ENCODE measurements around the gene CILP. TPM values are rescaled to one million over a fixed set of nuclear protein-coding genes. Genes with fewer than 3 reads are reported as not detected.

Gene CILP
- total and polyA plus RNA-seq, 3 donors from 2014 or later: 8.0 to 48.6 (median 27.1) TPM

DNA sequence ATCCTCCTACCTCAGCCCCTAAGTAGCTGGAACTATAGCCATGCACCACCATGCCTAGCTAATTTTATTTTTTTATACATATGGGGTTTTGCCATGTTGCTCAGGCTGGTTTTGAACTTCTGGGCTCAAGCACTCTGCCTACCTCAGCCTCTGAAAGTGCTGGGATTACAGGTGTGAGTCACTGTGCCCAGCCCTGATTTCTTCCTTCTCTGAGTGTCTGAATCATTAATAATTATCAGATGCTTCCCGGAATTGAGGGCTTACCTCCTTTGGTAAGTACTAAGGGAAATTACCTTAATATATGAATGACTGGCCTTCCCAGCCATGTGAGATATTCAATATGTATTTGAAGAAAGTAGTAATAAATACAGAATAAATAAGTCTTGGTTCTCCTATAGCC, 33.4 kb downstream of the CILP start:
- intact Hi-C loops (cut with DNase I; ENCODE audit: low total_unique reads): no loop called here
- Histone ChIP-seq H3K4me3 (no peak overlapping the region), H3K4me1 (peaks cover 6% of the 10 kb centered on the region), H3K27me3 (no peaks in the 10 kb centered on the region), H3K36me3 (ENCODE audit: low read depth, missing control alignments) (no peaks in the 10 kb centered on the region), H3K9me3 (no peaks in the 10 kb centered on the region), H3K27ac (no peak overlapping the region)
- no peak for DNase-seq
- TF ChIP-seq POLR2A (IDR thresholded peaks at IDR 0.05): no peak
- TF ChIP-seq, protein P1, sequence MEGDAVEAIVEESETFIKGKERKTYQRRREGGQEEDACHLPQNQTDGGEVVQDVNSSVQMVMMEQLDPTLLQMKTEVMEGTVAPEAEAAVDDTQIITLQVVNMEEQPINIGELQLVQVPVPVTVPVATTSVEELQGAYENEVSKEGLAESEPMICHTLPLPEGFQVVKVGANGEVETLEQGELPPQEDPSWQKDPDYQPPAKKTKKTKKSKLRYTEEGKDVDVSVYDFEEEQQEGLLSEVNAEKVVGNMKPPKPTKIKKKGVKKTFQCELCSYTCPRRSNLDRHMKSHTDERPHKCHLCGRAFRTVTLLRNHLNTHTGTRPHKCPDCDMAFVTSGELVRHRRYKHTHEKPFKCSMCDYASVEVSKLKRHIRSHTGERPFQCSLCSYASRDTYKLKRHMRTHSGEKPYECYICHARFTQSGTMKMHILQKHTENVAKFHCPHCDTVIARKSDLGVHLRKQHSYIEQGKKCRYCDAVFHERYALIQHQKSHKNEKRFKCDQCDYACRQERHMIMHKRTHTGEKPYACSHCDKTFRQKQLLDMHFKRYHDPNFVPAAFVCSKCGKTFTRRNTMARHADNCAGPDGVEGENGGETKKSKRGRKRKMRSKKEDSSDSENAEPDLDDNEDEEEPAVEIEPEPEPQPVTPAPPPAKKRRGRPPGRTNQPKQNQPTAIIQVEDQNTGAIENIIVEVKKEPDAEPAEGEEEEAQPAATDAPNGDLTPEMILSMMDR (IDR thresholded peaks at IDR 0.05): no peak
- WGBS, 2 donors: 79 to 81% methylated on average over 1 of the region's 1 CpG

DNA sequence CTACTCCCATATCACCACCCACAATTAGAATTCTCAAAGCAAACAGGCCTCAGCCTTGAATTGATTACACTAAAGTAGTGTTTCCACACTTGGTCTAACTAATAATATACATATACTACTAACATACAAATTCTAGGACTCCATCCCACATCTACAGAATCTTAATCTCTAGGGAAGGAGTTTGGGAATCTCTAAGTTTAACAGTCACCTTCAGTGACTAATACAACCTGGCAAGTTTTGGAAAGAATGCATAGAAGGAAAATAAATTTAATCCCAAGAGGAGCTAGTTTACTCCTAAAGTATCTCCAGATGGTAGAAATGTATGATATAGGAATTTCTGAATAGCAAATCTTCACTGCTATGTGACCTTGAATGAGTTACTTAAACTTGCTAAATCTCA, 35.2 kb downstream of the CILP start:
- H3K27me3 ChIP-seq: no peaks in the 10 kb centered on the region
- H3K27ac ChIP-seq: no peak overlapping the region
- H3K4me3 ChIP-seq: no peak overlapping the region
- no peaks in the 10 kb centered on the region for H3K9me3 ChIP-seq
- no peaks in the 10 kb centered on the region for H3K4me1 ChIP-seq
- intact Hi-C loops (cut with DNase I; ENCODE audit: low total_unique reads): no loop called here
- no peaks in the 10 kb centered on the region for H3K36me3 ChIP-seq (ENCODE audit: low read depth, missing control alignments)
- TF ChIP-seq, protein P1 (IDR thresholded peaks at IDR 0.05): no peak
- no peak for TF ChIP-seq POLR2A (IDR thresholded peaks at IDR 0.05)
- no peak for DNase-seq

DNA sequence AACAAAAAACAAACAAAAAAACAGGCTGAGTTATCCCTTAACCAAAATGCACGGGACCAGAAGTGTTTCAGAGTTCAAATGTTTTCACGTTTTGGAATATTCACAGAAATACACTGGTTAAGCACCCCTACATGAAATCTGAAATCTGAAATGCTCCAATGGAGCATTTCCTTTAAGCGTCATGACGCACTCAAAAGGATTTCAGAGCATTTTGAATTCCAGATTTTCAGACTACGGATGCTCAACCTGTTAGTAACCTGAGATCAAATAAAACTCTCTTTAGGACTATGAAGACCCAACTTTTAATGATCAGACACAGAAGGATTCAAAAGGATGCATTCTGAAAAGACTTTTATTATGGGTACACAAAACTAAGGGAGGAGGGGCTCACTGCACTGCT, 35.8 kb downstream of the CILP start:
- H3K27me3 ChIP-seq: no peaks in the 10 kb centered on the region
- H3K27ac ChIP-seq: no peak overlapping the region
- intact Hi-C loops (cut with DNase I; ENCODE audit: low total_unique reads): no loop called here
- H3K4me1 ChIP-seq: no peaks in the 10 kb centered on the region
- H3K4me3 ChIP-seq: no peak overlapping the region
- WGBS, 2 donors: 86 to 87% methylated on average over 5 of the region's 5 CpGs
- H3K36me3 ChIP-seq (ENCODE audit: low read depth, missing control alignments): no peaks in the 10 kb centered on the region
- TF ChIP-seq POLR2A (IDR thresholded peaks at IDR 0.05): no peak
- TF ChIP-seq, protein P1 (IDR thresholded peaks at IDR 0.05): no peak
- DNase-seq: no peak
- no peaks in the 10 kb centered on the region for H3K9me3 ChIP-seq

DNA sequence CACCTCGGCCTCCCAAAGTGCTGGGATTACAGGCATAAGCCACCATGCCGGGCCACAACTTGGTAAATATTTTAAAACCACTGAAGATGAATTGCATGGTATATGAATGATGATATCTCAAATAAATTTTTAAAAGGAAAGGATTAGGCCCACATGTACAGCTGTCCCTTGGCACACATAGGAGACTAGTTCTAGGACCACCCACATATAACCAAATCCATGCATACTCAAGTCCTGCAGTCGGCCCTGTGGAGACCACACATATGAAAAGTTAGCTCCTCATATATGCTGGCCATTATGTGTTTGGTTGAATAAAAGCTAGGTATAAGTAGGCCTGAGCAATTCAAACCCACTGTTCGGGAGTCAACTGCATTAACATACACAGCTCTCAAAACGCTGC, 36.8 kb downstream of the CILP start:
- 89 to 90% methylated on average over 5 of the region's 5 CpGs for WGBS, 2 donors
- no peaks in the 10 kb centered on the region for H3K4me1 ChIP-seq
- no peak overlapping the region for H3K4me3 ChIP-seq
- H3K9me3 ChIP-seq: no peaks in the 10 kb centered on the region
- no peaks in the 10 kb centered on the region for H3K27me3 ChIP-seq
- intact Hi-C loops (cut with DNase I; ENCODE audit: low total_unique reads): no loop called here
- no peaks in the 10 kb centered on the region for H3K36me3 ChIP-seq (ENCODE audit: low read depth, missing control alignments)
- DNase-seq: no peak
- TF ChIP-seq, protein P1 (IDR thresholded peaks at IDR 0.05): no peak
- no peak for TF ChIP-seq POLR2A (IDR thresholded peaks at IDR 0.05)
- no peak overlapping the region for H3K27ac ChIP-seq

DNA sequence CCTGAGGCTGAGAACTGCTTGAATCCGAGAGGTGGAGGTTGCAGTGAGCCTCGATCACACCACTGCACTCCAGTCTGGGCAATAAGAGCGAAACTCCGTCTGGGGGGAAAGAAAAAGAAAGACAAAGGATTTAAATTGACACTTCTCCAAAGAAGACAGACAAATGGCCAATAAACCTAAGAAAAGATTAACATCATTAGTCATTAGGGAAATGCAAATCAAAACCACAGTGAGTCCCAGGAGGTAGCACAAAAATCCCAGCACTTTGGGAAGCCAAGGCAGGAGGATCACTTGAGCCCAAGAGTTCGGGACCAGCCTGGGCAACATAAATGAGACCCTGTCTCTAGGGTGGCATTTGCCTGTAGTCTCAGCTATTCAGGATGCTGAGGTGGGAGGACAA, 38.7 kb downstream of the CILP start:
- 88 to 89% methylated on average over 5 of the region's 5 CpGs for WGBS, 2 donors
- H3K4me3 ChIP-seq: no peak overlapping the region
- TF ChIP-seq, protein P1 (IDR thresholded peaks at IDR 0.05): no peak
- TF ChIP-seq POLR2A (IDR thresholded peaks at IDR 0.05): no peak
- no peak for DNase-seq
- H3K36me3 ChIP-seq (ENCODE audit: low read depth, missing control alignments): no peaks in the 10 kb centered on the region
- no peak overlapping the region for H3K27ac ChIP-seq
- no peaks in the 10 kb centered on the region for H3K4me1 ChIP-seq
- H3K27me3 ChIP-seq: no peaks in the 10 kb centered on the region
- no peaks in the 10 kb centered on the region for H3K9me3 ChIP-seq
- intact Hi-C loops (cut with DNase I; ENCODE audit: low total_unique reads): no loop called here
